Measurements from ENCODE around the gene SPDYE6.

GRCh38 chr7:102323914-102324195, 32.4 kb downstream of the SPDYE6 start:
- TF ChIP-seq CTCF (IDR thresholded peaks at IDR 0.05; ENCODE audit: low read depth, low read length) (no peak), EZH2phosphoT487 (IDR thresholded peaks at IDR 0.05; ENCODE audit: low read depth) (no peak)

Measured in OCI-LY3 (cell line).